ENCODE data around the gene HRCT1.
"Not testable (repeated sequence)": the region's sequence is repeated elsewhere in the genome, so short reads cannot be mapped to it uniquely, and the experiment has no call there.

The HRCT1 gene

GRCh38 chr9:35909687-35910612 lies 3.9 kb downstream of the HRCT1 start:
- TF ChIP-seq CTCF (IDR thresholded peaks at IDR 0.05; ENCODE audit: low read depth, low read length, missing control alignments) = no peak
- no peak overlapping the region for H3K4me3 ChIP-seq (replicated peaks; ENCODE audit: low read depth, low read length)
- DNase-seq (ENCODE audit: extremely low read depth, low read depth) = no peak

GRCh38 chr9:35910613-35911359 lies 4.8 kb downstream of the HRCT1 start:
- TF ChIP-seq CTCF (IDR thresholded peaks at IDR 0.05; ENCODE audit: low read depth, low read length, missing control alignments) = peak; percentile 55
- peak; percentile 35 for DNase-seq (ENCODE audit: extremely low read depth, low read depth)
- H3K4me3 ChIP-seq (replicated peaks; ENCODE audit: low read depth, low read length) = no peak overlapping the region

- TF ChIP-seq CTCF (IDR thresholded peaks at IDR 0.05; ENCODE audit: low read depth, low read length, missing control alignments) = no peak
- H3K4me3 ChIP-seq (replicated peaks; ENCODE audit: low read depth, low read length) = no peak overlapping the region
- DNase-seq (ENCODE audit: extremely low read depth, low read depth) = no peak
These were observed 5.7 kb downstream of the HRCT1 start for GRCh38 chr9:35911690-35912089.

- TF ChIP-seq CTCF (IDR thresholded peaks at IDR 0.05; ENCODE audit: low read depth, low read length, missing control alignments) = no peak
- H3K4me3 ChIP-seq (replicated peaks; ENCODE audit: low read depth, low read length) = no peak overlapping the region
- DNase-seq (ENCODE audit: extremely low read depth, low read depth) = no peak
These were observed 6.9 kb downstream of the HRCT1 start for GRCh38 chr9:35912791-35913400.

GRCh38 chr9:35913429-35913828 lies 7.4 kb downstream of the HRCT1 start:
- DNase-seq (ENCODE audit: extremely low read depth, low read depth); H3K4me3 ChIP-seq (replicated peaks; ENCODE audit: low read depth, low read length): not testable (repeated sequence)

- no peak overlapping the region for H3K4me3 ChIP-seq (replicated peaks; ENCODE audit: low read depth, low read length)
- no peak for DNase-seq (ENCODE audit: extremely low read depth, low read depth)
- no peak for TF ChIP-seq CTCF (IDR thresholded peaks at IDR 0.05; ENCODE audit: low read depth, low read length, missing control alignments)
These were observed 8.4 kb downstream of the HRCT1 start for GRCh38 chr9:35914301-35914807.
